Stimulated activated naive CD4-positive, alpha-beta T cell treated with Interleukin-2 at 50 U/mL for 16 hours (primary cell): ENCODE data around the gene TMCO6.
A peak's percentile ranks its signal among the peaks of the same experiment; 100 is the strongest.
"Not testable (repeated sequence)": the region's sequence is repeated elsewhere in the genome, so short reads cannot be mapped to it uniquely, and the experiment has no call there.

Experiments
- DNase-seq: peaks from one replicate; lab custom pipeline; 2025; lab: John Stamatoyannopoulos, UW

Gene TMCO6

DNA sequence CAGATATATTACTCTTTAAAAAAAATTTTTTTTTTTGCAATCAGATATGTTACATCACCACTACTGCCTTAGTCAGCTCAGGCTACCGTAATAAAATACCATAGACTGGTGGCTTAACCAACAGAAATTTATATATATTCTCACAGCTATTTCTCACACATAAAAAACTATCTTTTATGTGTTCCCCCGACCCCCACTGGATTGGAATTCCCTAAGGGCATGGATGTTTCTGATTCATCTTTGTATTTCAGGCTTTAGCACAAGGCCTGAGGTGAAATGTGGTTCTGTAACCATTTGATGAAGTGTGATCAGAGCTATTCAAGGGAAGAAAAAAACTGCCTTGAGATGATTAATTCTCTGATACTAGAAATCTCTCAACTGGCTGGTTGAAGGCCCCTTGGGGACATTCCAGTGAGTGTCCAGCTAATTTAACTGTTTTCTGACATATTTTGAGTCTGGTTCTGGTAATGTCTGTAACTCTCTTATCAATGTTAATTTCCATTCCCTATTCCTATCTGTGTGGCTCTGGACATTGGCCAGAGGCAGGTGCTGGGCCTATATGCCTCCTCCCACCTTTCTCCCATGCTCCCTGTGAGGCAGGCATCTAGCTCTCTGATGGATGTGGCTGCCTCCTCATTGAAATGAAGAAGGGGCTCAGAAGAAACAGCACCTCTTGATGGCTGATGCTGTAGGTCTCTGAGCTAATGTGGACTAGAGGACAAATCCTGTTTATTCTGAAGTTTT, 8.8 kb upstream of the TMCO6 start:
- DNase-seq, result no peak

DNA sequence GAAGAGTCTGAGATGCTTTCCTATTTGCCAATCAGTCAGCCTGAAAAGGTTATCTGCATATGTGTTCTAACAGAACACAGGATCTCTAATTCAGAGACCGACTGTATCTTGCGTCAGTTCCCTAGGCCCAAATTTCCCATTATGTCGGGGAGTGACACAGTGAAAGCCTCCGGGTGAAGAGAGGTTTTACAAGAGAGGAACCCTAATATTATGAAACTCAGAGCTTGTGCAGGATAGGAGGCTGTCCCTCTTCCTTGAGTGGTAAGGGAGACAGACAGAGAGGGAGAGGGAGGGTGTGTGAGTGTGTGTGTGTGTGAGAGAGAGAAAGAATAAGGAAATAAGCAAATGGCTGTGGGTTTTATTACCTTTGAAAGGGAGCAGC, 8.2 kb upstream of the TMCO6 start:
- DNase-seq, result no peak

DNA sequence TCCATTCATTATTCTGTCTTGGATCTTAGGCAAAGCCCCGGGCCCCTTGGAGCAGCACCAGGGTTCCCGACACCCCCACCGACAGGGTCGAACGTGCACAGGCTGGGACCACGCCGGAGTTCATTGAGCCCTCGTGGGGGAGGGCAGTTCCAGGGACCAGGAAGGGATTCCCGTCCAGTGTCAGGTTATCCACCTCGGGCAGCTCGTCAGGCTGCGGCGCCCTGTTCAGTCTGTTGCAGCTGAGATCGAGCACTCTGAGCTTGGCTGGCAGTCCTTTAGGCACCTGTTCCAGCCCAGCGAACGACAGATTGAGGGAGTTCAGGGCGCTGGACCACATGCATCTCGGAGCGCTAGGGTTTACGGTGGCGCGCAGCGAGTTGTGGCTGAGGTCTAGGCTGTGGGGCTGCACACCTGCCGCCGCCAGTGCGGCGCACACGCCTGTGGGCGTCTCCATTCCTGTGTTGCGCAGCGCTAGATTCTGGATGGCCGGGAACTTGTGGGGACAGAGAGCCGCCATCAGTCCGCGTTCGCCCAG, 7.4 kb upstream of the TMCO6 start:
- DNase-seq, result peak; percentile 10

GRCh38 chr5:140632366-140633020, 6.8 kb upstream of the TMCO6 start:
- peak; percentile 47 for DNase-seq

GRCh38 chr5:140633021-140633471, 6.2 kb upstream of the TMCO6 start, which contains the start of gene CD14:
TSS of gene CD14 (minus strand) at chr5:140633175. CDS start at chr5:140633071, 104 bp downstream.
- DNase-seq, result no peak

GRCh38 chr5:140633501-140633900, 5.8 kb upstream of the TMCO6 start:
- DNase-seq, result no peak

DNA sequence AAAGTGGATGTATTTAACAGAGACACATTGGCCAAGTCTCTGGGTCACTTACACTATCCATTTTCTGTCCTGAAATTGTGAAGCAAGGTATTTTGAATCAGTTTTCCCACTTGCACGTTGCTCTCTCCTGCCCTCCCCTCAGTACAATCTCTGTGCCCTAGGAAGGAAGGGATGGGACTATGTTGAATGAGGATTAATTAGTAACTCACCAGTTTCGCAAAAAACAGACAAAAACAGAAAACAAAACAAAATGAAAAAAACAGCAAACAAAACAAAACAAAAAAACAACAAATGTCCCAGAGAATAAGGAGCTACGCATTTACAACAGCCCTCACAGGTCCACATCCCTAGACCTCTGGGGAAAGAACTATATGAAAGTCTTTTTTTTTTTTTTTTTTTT, 5.1 kb upstream of the TMCO6 start:
- DNase-seq, result no peak

- DNase-seq, result no peak
Measured at GRCh38 chr5:140635291-140636257, 3.7 kb upstream of the TMCO6 start.

- no peak for DNase-seq
Measured at GRCh38 chr5:140637371-140638100, 1.7 kb upstream of the TMCO6 start.

GRCh38 chr5:140638898-140639147, 428 bp upstream of the TMCO6 start:
- DNase-seq, result not testable (repeated sequence)

DNA sequence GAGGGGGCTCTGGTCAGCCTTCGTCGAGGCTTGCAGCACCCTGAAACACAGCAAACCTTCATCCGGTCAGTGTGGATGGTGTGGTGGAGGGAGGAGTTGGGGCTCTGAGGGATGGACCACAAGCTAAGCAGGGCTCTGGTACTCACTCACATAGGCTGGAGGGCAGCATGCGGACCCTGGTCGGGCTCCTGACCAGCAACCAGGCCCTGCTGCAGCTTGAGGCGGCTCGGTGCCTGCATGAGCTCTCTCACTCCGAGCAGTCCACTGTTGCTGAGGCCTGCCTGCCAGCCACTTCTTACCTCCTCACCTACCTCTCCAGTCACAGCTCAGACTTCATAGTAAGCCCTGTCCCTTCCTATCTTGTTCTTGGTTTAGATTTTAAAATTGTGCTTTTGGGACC, 2.5 kb downstream of the TMCO6 start:
- DNase-seq, result no peak

- DNase-seq, result no peak
Measured at GRCh38 chr5:140642718-140643117, 3.5 kb downstream of the TMCO6 start.

DNA sequence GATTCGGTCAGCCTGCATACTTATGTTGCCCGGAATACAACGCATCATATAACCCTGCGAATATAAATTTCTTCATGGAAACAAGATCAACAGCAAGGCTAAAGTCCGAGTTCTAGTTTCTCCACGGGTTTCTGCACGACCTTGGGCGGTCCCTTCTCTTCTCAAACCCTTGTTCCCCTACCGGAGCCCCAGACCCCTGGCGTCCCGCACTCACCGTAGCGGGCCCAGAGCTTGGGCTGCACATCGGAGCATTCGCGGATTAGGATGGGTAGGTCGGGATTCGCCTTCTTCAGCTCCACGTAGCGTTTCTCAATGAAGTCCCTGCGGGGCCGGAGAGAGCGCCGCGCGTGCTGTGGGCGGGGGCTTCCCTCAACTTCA, 7.8 kb downstream of the TMCO6 start:
- no peak for DNase-seq

- DNase-seq, result no peak
Measured at GRCh38 chr5:140658870-140659269, 19.6 kb downstream of the TMCO6 start.

GRCh38 chr5:140660371-140660770, 21.1 kb downstream of the TMCO6 start:
- not testable (repeated sequence) for DNase-seq

- DNase-seq, result no peak
Measured at GRCh38 chr5:140664030-140664358, 24.7 kb downstream of the TMCO6 start.

DNA sequence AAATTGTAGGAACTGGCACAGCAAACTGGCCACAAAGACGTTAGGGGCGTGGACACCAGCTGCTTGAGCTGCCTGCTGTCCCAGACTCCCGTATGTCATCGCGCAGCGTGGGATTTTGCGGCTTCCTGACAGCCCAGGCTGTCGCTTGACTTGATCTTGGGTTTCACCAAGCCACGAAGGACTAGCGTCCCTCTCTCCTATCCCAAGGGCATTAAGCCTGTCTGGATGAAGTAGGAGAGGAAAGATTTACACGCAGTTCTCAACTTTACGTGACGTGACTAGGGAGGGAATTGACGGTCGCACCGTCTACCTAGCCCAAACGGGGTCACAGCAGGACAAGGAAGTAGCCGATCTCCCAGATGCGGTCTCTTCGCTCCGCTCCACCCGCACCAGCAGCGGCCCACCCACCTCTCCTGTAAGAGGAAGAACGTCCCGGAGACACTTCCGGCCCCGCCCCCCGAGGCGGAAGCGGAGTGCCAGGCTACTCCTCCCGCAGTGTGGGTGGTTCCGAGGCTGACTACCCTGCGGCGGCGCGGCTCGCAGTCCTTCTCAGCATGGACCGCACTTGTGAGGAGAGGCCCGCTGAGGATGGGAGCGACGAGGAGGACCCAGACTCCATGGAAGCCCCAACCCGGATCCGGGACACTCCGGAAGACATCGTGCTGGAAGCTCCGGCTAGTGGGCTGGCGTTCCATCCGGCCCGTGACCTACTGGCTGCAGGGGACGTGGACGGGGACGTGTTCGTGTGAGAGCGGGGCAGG, 25.3 kb downstream of the TMCO6 start, which contains the start of gene WDR55:
TSS of gene WDR55 (plus strand) at position 546 of the 761 bp plus-strand sequence. CDS start at position 555, 9 bp downstream.
- DNase-seq, result peak; percentile 96

DNA sequence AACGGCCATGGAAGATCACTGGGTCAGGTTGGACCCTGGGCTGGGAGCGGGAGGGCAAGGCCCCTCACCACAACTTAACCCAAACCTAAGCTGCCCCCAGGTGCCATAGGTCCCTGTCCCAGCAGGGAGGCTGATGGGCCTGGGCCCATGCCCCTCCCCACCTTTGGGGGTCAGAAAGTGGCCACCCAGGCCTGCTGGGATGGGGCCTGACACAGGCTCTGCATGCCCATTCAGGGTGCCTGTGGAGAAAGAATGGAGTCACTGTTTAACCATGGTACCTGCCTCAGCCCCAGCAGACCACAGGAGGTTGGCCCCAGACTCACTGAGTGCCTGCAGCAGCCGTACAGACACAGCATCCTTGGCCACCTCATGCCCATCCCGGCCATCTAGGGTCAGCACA, 31.8 kb downstream of the TMCO6 start:
- not testable (repeated sequence) for DNase-seq

GRCh38 chr5:140671472-140672125, 32.3 kb downstream of the TMCO6 start:
- no peak for DNase-seq

GRCh38 chr5:140672455-140673186, 33.4 kb downstream of the TMCO6 start:
- DNase-seq, result no peak
